ENCODE measurements around the gene ZBTB17.

ZBTB17 gene

GRCh38 chr1:15958793-15959192 is 17.1 kb downstream of the ZBTB17 start:
- no peak for DNase-seq

- DNase-seq = no peak
Measured at GRCh38 chr1:15958111-15958510, 17.8 kb downstream of the ZBTB17 start.

- DNase-seq = peak; percentile 59 to 64
Measured at GRCh38 chr1:15957221-15958095, 18.4 kb downstream of the ZBTB17 start.

- DNase-seq = no peak
Measured at GRCh38 chr1:15956150-15956549, 19.8 kb downstream of the ZBTB17 start.

GRCh38 chr1:15955552-15955951 is 20.3 kb downstream of the ZBTB17 start:
- DNase-seq = no peak

GRCh38 chr1:15954316-15954715 is 21.6 kb downstream of the ZBTB17 start:
- no peak for DNase-seq

- DNase-seq = no peak
Measured at GRCh38 chr1:15953791-15954241, 22.1 kb downstream of the ZBTB17 start.

GRCh38 chr1:15953294-15953771 is 22.6 kb downstream of the ZBTB17 start:
- no peak for DNase-seq

- DNase-seq = peak; percentile 74 to 89
Measured at GRCh38 chr1:15952317-15953258, 23.3 kb downstream of the ZBTB17 start.

- peak; percentile 24 to 28 for DNase-seq
Measured at GRCh38 chr1:15951341-15952153, 24.4 kb downstream of the ZBTB17 start.

- DNase-seq = no peak
Measured at GRCh38 chr1:15950763-15951295, 25.1 kb downstream of the ZBTB17 start.

- DNase-seq = no peak
Measured at GRCh38 chr1:15950302-15950701, 25.6 kb downstream of the ZBTB17 start.

- no peak for DNase-seq
Measured at GRCh38 chr1:15949453-15950245, 26.3 kb downstream of the ZBTB17 start.

GRCh38 chr1:15948595-15949452 is 27.1 kb downstream of the ZBTB17 start:
- no peak for DNase-seq

GRCh38 chr1:15948091-15948591 is 27.8 kb downstream of the ZBTB17 start:
- DNase-seq = no peak

- DNase-seq = no peak
Measured at GRCh38 chr1:15947382-15948090, 28.4 kb downstream of the ZBTB17 start.

GRCh38 chr1:15946571-15947381 is 29.1 kb downstream of the ZBTB17 start:
- DNase-seq = no peak

GRCh38 chr1:15945832-15946448 is 30.0 kb downstream of the ZBTB17 start:
- no peak for DNase-seq

Data from Kasumi-1 (cell line).